Upper lobe of left lung (tissue), 6 donors: Measurements from ENCODE around the gene HMMR. TPM values are rescaled to one million over a fixed set of nuclear protein-coding genes. Genes with fewer than 3 reads are reported as not detected.
"Not testable (repeated sequence)": the region's sequence is repeated elsewhere in the genome, so short reads cannot be mapped to it uniquely, and the experiment has no call there.

Experiments
- ATAC-seq, 2 donors: fragments of 200-7000 bp; cut with Tn5 transposase; one replicate each; pipeline ENCODE4 v1.9.1; 2022; ENCODE audit warnings: mild to moderate bottlenecking in 2 of 2, moderate library complexity in 2 of 2; ENCODE audit not compliant: low FRiP score in 2 of 2
- DNase-seq, 2 donors: peaks; one replicate each; pipeline ENCODE4 v3.0.0-alpha.2; 2019 to 2020
- H3K27ac ChIP-seq, 4 donors: fragments of 200-600 bp; sonication (generic); one replicate each; pipeline ENCODE4 v1.5.1; 2016 to 2019
- H3K27me3 ChIP-seq, 4 donors: fragments of 200-600 bp; sonication (generic); one replicate each; pipeline ENCODE4 v1.5.1; 2017 to 2019
- H3K36me3 ChIP-seq, 4 donors: fragments of 200-600 bp; sonication (generic); one replicate each; pipeline ENCODE4 v1.5.1; 2016 to 2019
- H3K4me1 ChIP-seq, 4 donors: fragments of 200-600 bp; sonication (generic); one replicate each; pipeline ENCODE4 v1.5.1; 2018 to 2019
- H3K4me3 ChIP-seq, 4 donors: fragments of 200-600 bp; sonication (generic); one replicate each; pipeline ENCODE4 v1.5.1; 2017 to 2019; ENCODE audit warnings: mild to moderate bottlenecking in 2 of 4, moderate library complexity in 1 of 4
- H3K9me3 ChIP-seq, 4 donors: fragments of 200-600 bp; sonication (generic); one replicate each; pipeline ENCODE4 v1.5.1; 2018 to 2019
- CTCF ChIP-seq, 6 experiments: fragments of 450-650 bp in 4 of 6; fragments of 200-600 bp in 2 of 6; sonication (generic) in 2 of 6; IDR thresholded peaks; one replicate each; pipeline ENCODE4 v1.5.1; 2016 to 2019; ENCODE audit warnings: antibody characterized with exemption in 6 of 6
- EP300 ChIP-seq, 4 donors: sonication (generic); formaldehyde crosslinking; IDR thresholded peaks; one replicate each; pipeline ENCODE4 v1.5.1; 2017; ENCODE audit warnings: antibody characterized with exemption in 4 of 4, control low read depth in 2 of 4
- POLR2A ChIP-seq, 4 donors: fragments of 450-650 bp; IDR thresholded peaks; one replicate each; pipeline ENCODE4 v1.5.1; 2016 to 2017; ENCODE audit warnings: antibody characterized with exemption in 4 of 4, mild to moderate bottlenecking in 2 of 4
- POLR2AphosphoS5 ChIP-seq, 2 donors: sonication (generic); formaldehyde crosslinking; IDR thresholded peaks; one replicate each; pipeline ENCODE4 v1.5.1; 2017; ENCODE audit warnings: antibody characterized with exemption in 2 of 2
- WGBS, 2 donors: methylation state at CpG; one replicate each; pipeline ENCODE4 v1.1.5; 2017 to 2018; 5-methylcytosine and 5-hydroxymethylcytosine counted together
- total RNA-seq, 6 donors: library from RNA; depleted of rRNA in 4 of 6; stranded (reverse); fragments of >200 nt in 4 of 6; gene quantifications; one replicate each; pipeline versions ENCODE4 v1.1.0 to v1.2.1, GENCODE V29; 2016 to 2021
- donor health status: DM: no; HTN: no; CAD: no; lungs with moderate emphysema.
- donor health status: DM: no; HTN: yes; CAD: no; lungs with severe emphysema.

Gene HMMR
- total RNA-seq, 6 donors from 2014 or later, result 0.74 to 4.2 (median 1.9) TPM

- Histone ChIP-seq H3K4me1 (no peaks in the 10 kb centered on the region), H3K36me3 (no peaks in the 10 kb centered on the region), H3K9me3 (no peaks in the 10 kb centered on the region), H3K27ac (no peak overlapping the region), H3K27me3 (no peaks in the 10 kb centered on the region), H3K4me3 (no peak overlapping the region)
- no peak for TF ChIP-seq CTCF (IDR thresholded peaks at IDR 0.05)
- ATAC-seq (no peak), DNase-seq (no peak)
- 52 to 53% methylated on average over 5 of the region's 5 CpGs for WGBS, 2 donors
Observed at GRCh38 chr5:163532171-163533084, 72.0 kb downstream of the HMMR start.

GRCh38 chr5:163533223-163533622 lies 72.8 kb downstream of the HMMR start:
- DNase-seq (no peak), ATAC-seq (no peak)
- Histone ChIP-seq H3K27ac (no peak overlapping the region), H3K4me3 (no peak overlapping the region), H3K9me3 (no peaks in the 10 kb centered on the region), H3K27me3 (no peaks in the 10 kb centered on the region), H3K36me3 (no peaks in the 10 kb centered on the region), H3K4me1 (no peaks in the 10 kb centered on the region)
- 65 to 71% methylated on average over 2 of the region's 2 CpGs for WGBS, 2 donors
- TF ChIP-seq POLR2AphosphoS5 (IDR thresholded peaks at IDR 0.05), result no peak
- no peak for TF ChIP-seq POLR2A (IDR thresholded peaks at IDR 0.05)
- TF ChIP-seq EP300 (IDR thresholded peaks at IDR 0.05), result no peak
- TF ChIP-seq CTCF (IDR thresholded peaks at IDR 0.05), result no peak

- no peak overlapping the region for H3K4me3 ChIP-seq
- H3K36me3 ChIP-seq, result no peaks in the 10 kb centered on the region
- DNase-seq, result no peak
- no peaks in the 10 kb centered on the region for H3K9me3 ChIP-seq
- no peaks in the 10 kb centered on the region for H3K27me3 ChIP-seq
- no peak overlapping the region for H3K27ac ChIP-seq
- no peaks in the 10 kb centered on the region for H3K4me1 ChIP-seq
- ATAC-seq, result no peak
- TF ChIP-seq CTCF (IDR thresholded peaks at IDR 0.05), result no peak
- no peak for TF ChIP-seq POLR2A (IDR thresholded peaks at IDR 0.05)
- no peak for TF ChIP-seq POLR2AphosphoS5 (IDR thresholded peaks at IDR 0.05)
- TF ChIP-seq EP300 (IDR thresholded peaks at IDR 0.05), result no peak
- WGBS, 2 donors, result 68 to 74% methylated on average over 2 of the region's 2 CpGs
Observed at GRCh38 chr5:163534492-163535094, 74.2 kb downstream of the HMMR start.

- Histone ChIP-seq H3K9me3 (no peaks in the 10 kb centered on the region), H3K27ac (no peak overlapping the region), H3K27me3 (no peaks in the 10 kb centered on the region), H3K36me3 (no peaks in the 10 kb centered on the region), H3K4me1 (no peaks in the 10 kb centered on the region), H3K4me3 (no peak overlapping the region)
- 59 to 61% methylated on average over 3 of the region's 3 CpGs for WGBS, 2 donors
- ATAC-seq (no peak), DNase-seq (no peak)
- no peak for TF ChIP-seq POLR2A (IDR thresholded peaks at IDR 0.05)
- TF ChIP-seq EP300 (IDR thresholded peaks at IDR 0.05), result no peak
- TF ChIP-seq POLR2AphosphoS5 (IDR thresholded peaks at IDR 0.05), result no peak
- no peak for TF ChIP-seq CTCF (IDR thresholded peaks at IDR 0.05)
Observed at GRCh38 chr5:163535290-163535689, 74.9 kb downstream of the HMMR start.

- not testable (repeated sequence) for DNase-seq, H3K4me1 ChIP-seq, H3K4me3 ChIP-seq, ATAC-seq, H3K9me3 ChIP-seq, H3K36me3 ChIP-seq, H3K27ac ChIP-seq, H3K27me3 ChIP-seq
- 90 to 100% methylated on average over 3 of the region's 3 CpGs for WGBS, 2 donors
Observed at GRCh38 chr5:163536442-163536841, 76.0 kb downstream of the HMMR start.
